H1 (cell line): ENCODE measurements around the gene SLC47A2. TPM values are rescaled to one million over a fixed set of nuclear protein-coding genes. Genes with fewer than 3 reads are reported as not detected.

Source experiments
- CTCF ChIA-PET: fragments of 300-600 bp; sonication (Branson Sonifier 250); formaldehyde crosslinking; loops from one replicate; lab custom pipeline; 2021; ENCODE audit not compliant: partially characterized antibody; lab: Charles Lee
- POLR2A ChIA-PET: fragments of 300-600 bp; sonication (Branson Sonifier 250); formaldehyde crosslinking; loops from one replicate; lab custom pipeline; 2021; ENCODE audit warnings: inconsistent platforms; ENCODE audit not compliant: partially characterized antibody; lab: Charles Lee
- DNase-seq, 2 experiments: peaks; one replicate each; pipeline versions ENCODE4 v3.0.0 to v3.0.0-alpha.2; 2010 to 2022; ENCODE audit warnings: low spot score in 2 of 2, low read depth in 1 of 2, mixed read lengths in 1 of 2
- FAIRE-seq: peaks from 2 replicates; lab custom pipeline; 2011; peaks lifted over from hg19 to GRCh38; lab: Jason Lieb, UNC
- H2AFZ ChIP-seq: 2 replicates; pipeline ENCODE4 v1.8.1; 2012; ENCODE audit warnings: low read length, inconsistent platforms
- H2AK5ac ChIP-seq: 2 replicates; pipeline ENCODE4 v1.6.1; 2013; ENCODE audit warnings: low read depth, low read length
- H2BK120ac ChIP-seq: replicated peaks from 2 replicates; pipeline ENCODE3; 2013; ENCODE audit warnings: low read depth, low read length, inconsistent platforms
- H2BK12ac ChIP-seq: 2 replicates; pipeline ENCODE4 v1.6.1; 2013; ENCODE audit warnings: low read depth, low read length
- H2BK15ac ChIP-seq: 2 replicates; pipeline ENCODE4 v1.6.1; 2013; ENCODE audit warnings: low read length
- H2BK20ac ChIP-seq: 2 replicates; pipeline ENCODE4 v1.6.1; 2013; ENCODE audit warnings: low read length
- H2BK5ac ChIP-seq: 2 replicates; pipeline ENCODE4 v1.6.1; 2013; ENCODE audit warnings: low read depth, low read length
- H3K14ac ChIP-seq: 2 replicates; pipeline ENCODE4 v1.6.1; 2013; ENCODE audit warnings: inconsistent platforms; ENCODE audit not compliant: insufficient read length
- H3K18ac ChIP-seq: 2 replicates; pipeline ENCODE4 v1.6.1; 2013; ENCODE audit warnings: low read length; ENCODE audit errors: extremely low read depth
- H3K23ac ChIP-seq: 2 replicates; pipeline ENCODE4 v1.6.1; 2013; ENCODE audit warnings: inconsistent platforms; ENCODE audit not compliant: insufficient read length
- H3K23me2 ChIP-seq: 2 replicates; pipeline ENCODE4 v1.6.1; 2013; ENCODE audit warnings: low read depth, low read length
- H3K27ac ChIP-seq: 2 replicates; pipeline ENCODE4 v1.6.1; 2011; ENCODE audit warnings: low read depth, low read length, inconsistent platforms
- H3K27me3 ChIP-seq, 4 experiments: replicated peaks in 1 of 4; 1 replicate in 1 of 4; 2 replicates in 3 of 4; pipeline versions ENCODE4 v1.6.1 to v1.8.1; 2011 to 2013; ENCODE audit warnings: low read length in 3 of 4, mild to moderate bottlenecking in 3 of 4, inconsistent platforms in 2 of 4, mixed read lengths in 2 of 4, moderate library complexity in 1 of 4; ENCODE audit not compliant: control insufficient read depth in 3 of 4, insufficient read depth in 3 of 4; ENCODE audit errors: extremely low read depth in 1 of 4
- H3K36me3 ChIP-seq, 4 experiments: 2 replicates each; pipeline versions ENCODE4 v1.6.1 to v1.8.1; 2011 to 2013; ENCODE audit warnings: mild to moderate bottlenecking in 4 of 4, low read length in 3 of 4, moderate library complexity in 2 of 4, control low read depth in 1 of 4, inconsistent platforms in 1 of 4; ENCODE audit not compliant: insufficient read depth in 4 of 4, control insufficient read depth in 2 of 4
- H3K4ac ChIP-seq: replicated peaks from 2 replicates; pipeline ENCODE3; 2013; ENCODE audit warnings: low read length, low read depth, mixed read lengths, inconsistent platforms; ENCODE audit not compliant: insufficient read length
- H3K4me1 ChIP-seq, 4 experiments: replicated peaks in 1 of 4; 1 replicate in 1 of 4; 2 replicates in 3 of 4; pipeline versions ENCODE4 v1.6.1 to v1.8.1; 2011 to 2013; ENCODE audit warnings: low read length in 3 of 4, inconsistent platforms in 2 of 4, mixed read lengths in 1 of 4; ENCODE audit not compliant: insufficient read depth in 4 of 4, control insufficient read depth in 3 of 4
- H3K4me2 ChIP-seq, 2 experiments: 2 replicates each; pipeline versions ENCODE4 v1.6.1 to v1.8.1; 2011 to 2013; ENCODE audit warnings: low read depth in 2 of 2, low read length in 2 of 2, control low read depth in 1 of 2, inconsistent platforms in 1 of 2, mild to moderate bottlenecking in 1 of 2; ENCODE audit not compliant: insufficient read depth in 1 of 2
- H3K4me3 ChIP-seq, 4 experiments: fragments of 200-600, 300-600 bp in 1 of 4; sonication (generic), shearing (Covaris generic), sonication (Bioruptor Twin) in 1 of 4; 2 replicates each; pipeline versions ENCODE4 v1.5.1 to v1.8.1; 2011 to 2016; ENCODE audit warnings: low read length in 4 of 4, low read depth in 3 of 4, control low read depth in 2 of 4, inconsistent platforms in 2 of 4, mild to moderate bottlenecking in 2 of 4, mixed read lengths in 1 of 4, moderate library complexity in 1 of 4; ENCODE audit not compliant: insufficient read depth in 2 of 4; ENCODE audit errors: extremely low read depth in 1 of 4
- H3K56ac ChIP-seq: replicated peaks from 2 replicates; pipeline ENCODE3; 2013; ENCODE audit warnings: low read depth, mild to moderate bottlenecking, mixed read lengths, low read length, inconsistent platforms; ENCODE audit not compliant: insufficient read length
- H3K79me1 ChIP-seq: 2 replicates; pipeline ENCODE4 v1.6.1; 2013; ENCODE audit warnings: low read depth, low read length, control low read depth
- H3K79me2 ChIP-seq, 2 experiments: 2 replicates each; pipeline versions ENCODE4 v1.6.1 to v1.8.1; 2012 to 2013; ENCODE audit warnings: low read length in 2 of 2, mild to moderate bottlenecking in 2 of 2, inconsistent platforms in 1 of 2; ENCODE audit not compliant: insufficient read depth in 2 of 2, control insufficient read depth in 1 of 2
- H3K9ac ChIP-seq, 4 experiments: replicated peaks in 1 of 4; 1 replicate in 1 of 4; 2 replicates in 3 of 4; pipeline versions ENCODE4 v1.6.1 to v1.8.1; 2011 to 2013; ENCODE audit warnings: low read depth in 3 of 4, low read length in 3 of 4, control low read depth in 2 of 4, mild to moderate bottlenecking in 2 of 4, moderate library complexity in 2 of 4, inconsistent platforms in 1 of 4; ENCODE audit errors: extremely low read depth in 1 of 4
- H3K9me3 ChIP-seq, 2 experiments: 2 replicates each; pipeline versions ENCODE4 v1.6.1 to v1.8.1; 2012 to 2013; ENCODE audit warnings: mild to moderate bottlenecking in 2 of 2, moderate library complexity in 2 of 2, control low read depth in 1 of 2, inconsistent platforms in 1 of 2, low read depth in 1 of 2, low read length in 1 of 2, mixed read lengths in 1 of 2; ENCODE audit not compliant: insufficient read depth in 2 of 2
- H4K20me1 ChIP-seq, 2 experiments: replicated peaks in 1 of 2; 2 replicates each; pipeline versions ENCODE3 to v1.8.1; 2011 to 2013; ENCODE audit warnings: inconsistent platforms in 2 of 2, low read length in 2 of 2, mild to moderate bottlenecking in 1 of 2; ENCODE audit not compliant: insufficient read depth in 2 of 2, control insufficient read depth in 1 of 2
- H4K5ac ChIP-seq: 2 replicates; pipeline ENCODE4 v1.6.1; 2013; ENCODE audit warnings: low read length, low read depth, mixed read lengths, inconsistent platforms; ENCODE audit not compliant: insufficient read length
- H4K8ac ChIP-seq: 2 replicates; pipeline ENCODE4 v1.8.0; 2013; ENCODE audit warnings: mild to moderate bottlenecking, moderate library complexity, low read length, inconsistent platforms; ENCODE audit not compliant: insufficient read depth; ENCODE audit errors: extremely low read depth
- H4K91ac ChIP-seq: replicated peaks from 2 replicates; pipeline ENCODE3; 2013; ENCODE audit warnings: low read length, mixed read lengths, inconsistent platforms; ENCODE audit not compliant: insufficient read length
- BACH1 ChIP-seq: IDR thresholded peaks from 2 replicates; pipeline ENCODE4 v1.6.1; 2012; ENCODE audit warnings: low read length, improper control_type of control experiment
- MAFK ChIP-seq: IDR thresholded peaks from 2 replicates; pipeline ENCODE4 v1.6.1; 2012; ENCODE audit warnings: low read depth, mild to moderate bottlenecking, improper control_type of control experiment, low read length
- NANOG ChIP-seq: IDR thresholded peaks from 2 replicates; pipeline ENCODE4 v1.6.1; 2011; ENCODE audit warnings: low read length, low read depth, mild to moderate bottlenecking, inconsistent platforms; ENCODE audit not compliant: insufficient read depth, poor library complexity, severe bottlenecking
- SP2 ChIP-seq: IDR thresholded peaks from 2 replicates; pipeline ENCODE4 v1.6.1; 2012; ENCODE audit warnings: mild to moderate bottlenecking, low read length, inconsistent platforms
- WGBS, 2 experiments: shearing (Covaris generic) in 1 of 2; methylation state at CpG; one replicate each; pipeline versions ENCODE4 v1.1.6 to v1.1.7; 2013 to 2015; ENCODE audit warnings: low lambda C conversion rate in 2 of 2, mixed read lengths in 2 of 2, inconsistent platforms in 1 of 2, low coverage in 1 of 2, missing lambda C conversion rate in 1 of 2; ENCODE audit not compliant: insufficient replicate concordance in 2 of 2, insufficient coverage in 1 of 2, insufficient read length in 1 of 2; ENCODE audit errors: extremely low coverage in 1 of 2, missing lambda C conversion rate in 1 of 2; 5-methylcytosine and 5-hydroxymethylcytosine counted together
- polyA plus RNA-seq, 7 experiments: library from polyadenylated mRNA; depleted of rRNA in 3 of 7; stranded (reverse) in 5 of 7; unstranded in 2 of 7; fragments of >200 nt in 5 of 7; fragments of 200-250 nt in 2 of 7; gene quantifications; 1 replicate in 5 of 7; 2 replicates in 1 of 7; 4 replicates in 1 of 7; pipeline versions ENCODE4 v1.2.1 to v1.2.3, GENCODE V29; 2011 to 2013; ENCODE audit warnings: missing spikeins in 2 of 7, mixed read lengths in 2 of 7
- total RNA-seq: library from RNA; stranded (reverse); fragmentation: NEBNext Ultra II Directional; extraction: Animal tissue kit (Norgen Biotek cat#: 25700); gene quantifications from 2 replicates; pipeline ENCODE4 v1.2.1, GENCODE V29; 2021
- TF ChIP-seq, protein P1 (sequence below): IDR thresholded peaks from 2 replicates; pipeline ENCODE4 v1.6.1; 2012; ENCODE audit warnings: inconsistent platforms

SLC47A2 gene
- total and polyA plus RNA-seq, 2 of the 8 experiments (the other 6 are each of a cell fraction or from before 2014, with no cell fraction given) = not detected

DNA sequence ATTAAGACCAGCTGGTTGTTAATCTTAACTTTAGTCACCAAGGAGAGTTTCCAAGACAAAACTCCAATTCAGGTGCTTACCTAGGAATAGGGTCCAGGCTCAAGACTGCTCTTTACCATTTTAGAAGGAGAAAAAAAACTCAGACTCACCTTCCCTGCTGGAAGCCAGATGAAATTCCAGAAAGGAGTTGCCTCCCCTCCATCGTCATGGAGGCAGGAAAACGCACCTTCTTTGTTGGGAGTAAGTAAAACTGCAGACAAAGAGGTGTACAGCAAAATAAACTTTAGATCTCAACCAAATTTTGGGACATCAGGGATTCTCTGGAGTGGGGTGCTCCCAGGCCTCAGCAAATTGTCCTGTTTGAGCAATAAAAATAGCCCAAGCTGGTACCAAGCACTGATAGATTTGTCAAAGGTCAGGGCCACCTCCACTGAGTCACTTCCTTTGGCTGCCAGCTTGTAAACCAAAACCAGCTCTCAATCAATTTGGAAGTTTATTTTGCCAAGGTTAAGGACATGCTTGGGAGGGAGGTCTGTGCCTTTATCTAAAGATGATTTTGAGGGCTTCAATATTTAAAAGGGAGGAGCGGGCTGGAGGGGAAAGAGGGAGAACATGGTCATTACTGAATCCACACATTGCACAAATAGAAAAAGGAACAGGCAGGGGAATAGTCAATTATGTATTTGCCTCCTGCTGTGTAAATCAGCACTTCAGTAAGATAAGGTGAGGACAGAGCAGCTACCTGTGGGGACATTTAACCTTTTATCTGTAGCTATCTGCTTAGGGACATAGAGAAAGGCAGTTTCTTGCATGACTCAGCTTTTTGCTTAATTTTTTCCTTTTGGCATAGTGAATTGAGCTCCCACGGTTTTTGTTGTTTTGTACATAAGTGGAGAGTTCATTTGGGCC, 69.3 kb downstream of the SLC47A2 start:
- Histone ChIP-seq H3K18ac (no peak overlapping the region; the same call in 1 of the 2 replicates), H4K5ac (no peak overlapping the region), H2BK20ac (peak overlapping the region; percentile 61; the same call in 1 of the 2 replicates), H3K36me3 (no peaks in the 10 kb centered on the region), H3K4me1 (peaks cover 6 to 14% (median 11%) of the 10 kb centered on the region in 4 experiments), H3K56ac (no peak overlapping the region), H3K4ac (no peak overlapping the region), H3K79me1 (peaks cover 3% of the 10 kb centered on the region; the same call in 1 of the 2 replicates), H3K9ac (no peak overlapping the region), H2AFZ (no peak overlapping the region), H3K23me2 (peaks cover 11% of the 10 kb centered on the region), H4K20me1 (peaks cover 0 to under 1% of the 10 kb centered on the region in 2 experiments), H2AK5ac (no peak overlapping the region), H3K9me3 (no peaks in the 10 kb centered on the region), H4K91ac (no peak overlapping the region), H3K4me2 (peak overlapping the region; percentile 84 to 97), H3K23ac (no peak overlapping the region), H3K79me2 (peaks cover 6 to 29% of the 10 kb centered on the region in 2 experiments), H3K14ac (no peak overlapping the region), H4K8ac (no peak overlapping the region), H2BK5ac (no peak overlapping the region; the same call in 1 of the 2 replicates), H2BK15ac (no peak overlapping the region), H3K27me3 (peaks cover 0 to 2% (median 0%) of the 10 kb centered on the region in 4 experiments; a peak in 2 of 7 replicates), H2BK12ac (peak overlapping the region; percentile 97), H3K27ac (no peak overlapping the region), H3K4me3 (peak overlapping the region in 2 of 4 experiments; percentile 73 to 75; a peak in 4 of 8 replicates), H2BK120ac (no peak overlapping the region)
- peak; percentile 39 for FAIRE-seq
- 8% methylated on average over 4 of the region's 4 CpGs; no CpG with 5 or more reads in 1 of the 2 experiments for WGBS, 2 experiments
- peak in 1 of 2 experiments; percentile 46 for DNase-seq
- ChIA-PET CTCF (interaction anchor here (0.6 to 8.0 kb wide), 35 partner anchors 9 to 396 kb away, joined by 3 to 56 read pairs (median 4); partner anchors contain the start of genes SLC47A1 and SLC47A2), POLR2A (interaction anchor here (0.6 to 2.6 kb wide), 11 partner anchors 20 to 215 kb away, joined by 3 to 10 read pairs (median 3); no protein-coding TSS in a partner anchor)
- TF ChIP-seq NANOG (peak; percentile 63), SP2 (no peak), BACH1 (peak; percentile 86), MAFK (peak; percentile 82)
- TF ChIP-seq, protein P1, sequence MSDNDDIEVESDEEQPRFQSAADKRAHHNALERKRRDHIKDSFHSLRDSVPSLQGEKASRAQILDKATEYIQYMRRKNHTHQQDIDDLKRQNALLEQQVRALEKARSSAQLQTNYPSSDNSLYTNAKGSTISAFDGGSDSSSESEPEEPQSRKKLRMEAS = no peak
